ENCODE data around the gene HDAC8. TPM values are rescaled to one million over a fixed set of nuclear protein-coding genes. Genes with fewer than 3 reads are reported as not detected.

HDAC8 gene
- total RNA-seq, 1 donor from 2014 or later, result 25.6 TPM

GRCh38 chrX:72297953-72298730 is 274.5 kb downstream of the HDAC8 start:
- peak; percentile 51 to 53 for DNase-seq (ENCODE audit: low read depth in 2 of 2)

GRCh38 chrX:72296991-72297390 is 275.7 kb downstream of the HDAC8 start:
- DNase-seq (ENCODE audit: low read depth in 2 of 2), result no peak

GRCh38 chrX:72295745-72296144 is 276.9 kb downstream of the HDAC8 start:
- no peak for DNase-seq (ENCODE audit: low read depth in 2 of 2)

DNA sequence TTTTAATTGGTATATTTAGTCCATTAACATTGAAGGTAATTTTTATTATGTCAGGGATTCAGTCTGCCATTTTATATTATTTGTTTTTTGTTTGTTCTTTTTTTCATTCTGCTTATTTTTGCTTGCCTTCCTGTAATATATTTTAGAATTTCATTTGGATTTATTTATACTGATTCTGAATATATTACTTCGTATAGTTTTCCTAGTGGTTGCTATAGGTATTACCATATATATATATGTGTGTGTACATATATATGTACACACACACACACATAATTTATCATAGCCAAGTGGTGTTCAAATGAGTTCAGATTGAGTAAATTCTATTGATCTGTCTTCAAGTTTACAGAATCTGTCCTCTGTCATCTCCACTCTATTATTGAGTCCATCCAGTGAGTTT is 278.1 kb downstream of the HDAC8 start:
- DNase-seq (ENCODE audit: low read depth in 2 of 2), result no peak

DNA sequence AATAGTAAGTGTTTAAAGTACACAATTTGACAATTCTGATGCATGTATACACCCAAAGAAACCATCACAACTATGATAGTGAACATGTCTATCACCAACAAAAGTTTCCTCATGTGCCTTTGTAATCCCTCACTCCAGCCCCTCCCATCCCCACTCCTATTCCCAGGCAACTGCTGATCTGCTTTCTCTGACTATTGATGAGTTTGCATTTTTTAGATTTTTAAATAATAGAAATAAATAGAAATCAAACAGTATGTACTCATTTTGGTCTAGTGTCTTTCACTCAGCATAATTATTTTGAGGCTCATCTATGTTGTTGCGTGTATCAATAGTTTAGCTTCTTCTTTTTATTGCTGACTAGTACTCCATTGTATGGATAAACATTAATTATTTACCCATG is 290.3 kb downstream of the HDAC8 start:
- no peak for DNase-seq (ENCODE audit: low read depth in 2 of 2)

DNA sequence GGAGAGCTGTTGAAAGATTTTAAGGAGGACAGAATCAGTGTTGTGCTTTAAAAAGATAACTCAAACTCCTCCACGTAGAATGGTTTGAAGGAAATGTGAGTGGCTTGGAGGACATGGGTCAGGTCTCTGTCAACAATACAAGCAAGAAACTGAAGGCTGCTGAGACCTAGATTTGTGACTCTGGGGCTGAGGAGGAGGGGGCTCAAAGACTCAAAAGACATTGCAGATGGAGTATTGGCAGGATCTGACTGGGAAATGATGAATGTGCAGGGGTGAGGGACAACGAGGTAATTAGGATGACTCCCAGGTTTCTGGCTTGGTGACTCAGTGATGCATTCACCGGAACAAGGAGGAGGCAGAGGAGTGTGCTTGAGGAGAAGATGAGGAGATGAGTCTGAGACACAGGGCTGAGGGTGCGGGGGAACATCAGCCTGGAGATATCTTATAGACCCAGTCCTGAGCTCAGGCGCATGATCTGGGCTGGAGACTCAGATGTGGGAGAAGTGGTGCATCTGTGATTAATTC is 292.3 kb downstream of the HDAC8 start:
- no peak for DNase-seq (ENCODE audit: low read depth in 2 of 2)

Other genes starting within 250 kb of the HDAC8 start
- gene PHKA1, start 141.5 kb upstream of the HDAC8 start, total RNA-seq, result 3.9 and 5.6 TPM in 2 replicates
- not detected in 2 replicates for gene DMRTC1B, start 204.0 kb upstream of the HDAC8 start, total RNA-seq
- not detected in 2 replicates for gene FAM236B, start 209.8 kb upstream of the HDAC8 start, total RNA-seq
- not detected in 2 replicates for gene FAM236D, start 235.4 kb upstream of the HDAC8 start, total RNA-seq